ENCODE results near the gene ESR2. TPM values are rescaled to one million over a fixed set of nuclear protein-coding genes. Genes with fewer than 3 reads are reported as not detected.
"Not testable (repeated sequence)": the region's sequence is repeated elsewhere in the genome, so short reads cannot be mapped to it uniquely, and the experiment has no call there.

Gene ESR2
- polyA plus RNA-seq, 3 donors from 2014 or later = 0.12 to 0.32 TPM; not detected in 1

- Mint-ChIP-seq H3K27ac (peak overlapping the region in 1 of 6 donors; percentile 50), H3K36me3 (peaks cover 23 to 44% (median 35%) of the 10 kb centered on the region in 3 donors)
- H3K9me3 Mint-ChIP-seq; DNase-seq; H3K4me3 Mint-ChIP-seq; H3K27me3 Mint-ChIP-seq (ENCODE audit: low read depth in 3 of 3); H3K4me1 Mint-ChIP-seq: not testable (repeated sequence)
Measured at GRCh38 chr14:64118403-64118742, 175.8 kb downstream of the ESR2 start.

GRCh38 chr14:64117671-64118402, 176.3 kb downstream of the ESR2 start:
- Mint-ChIP-seq H3K36me3 (peaks cover 27 to 39% (median 37%) of the 10 kb centered on the region in 3 donors), H3K4me3 (no peak overlapping the region), H3K27me3 (ENCODE audit: low read depth in 3 of 3) (peaks cover 0 to 4% (median 3%) of the 10 kb centered on the region in 3 donors), H3K27ac (peak overlapping the region in 2 of 6 donors; percentile 46 to 50), H3K4me1 (no peaks in the 10 kb centered on the region), H3K9me3 (no peaks in the 10 kb centered on the region)
- DNase-seq = no peak

DNA sequence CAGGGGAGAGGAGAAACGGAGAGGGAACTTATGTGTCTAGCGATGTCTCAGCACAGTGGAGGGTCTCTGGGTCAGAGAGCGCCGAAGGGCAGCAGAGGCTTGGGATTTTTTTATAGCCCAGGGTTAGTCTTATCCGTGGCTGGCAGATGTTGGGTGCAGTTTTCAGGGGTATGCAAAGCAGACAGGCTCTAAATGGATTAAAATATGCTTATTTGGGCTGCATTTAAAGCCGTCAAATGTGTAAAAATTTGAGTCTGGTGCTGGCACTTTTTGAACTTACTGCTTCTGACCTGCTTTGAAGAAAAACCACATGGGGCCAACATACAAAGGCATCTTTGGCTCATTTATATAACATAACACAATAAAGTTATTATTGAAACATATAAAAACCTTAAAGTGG, 178.8 kb downstream of the ESR2 start:
- no peak for DNase-seq
- Mint-ChIP-seq H3K27ac (no peak overlapping the region), H3K36me3 (peaks cover 14 to 32% (median 24%) of the 10 kb centered on the region in 3 donors), H3K4me3 (no peak overlapping the region), H3K27me3 (ENCODE audit: low read depth in 3 of 3) (peaks cover 0 to 7% (median 2%) of the 10 kb centered on the region in 3 donors), H3K4me1 (no peaks in the 10 kb centered on the region), H3K9me3 (no peaks in the 10 kb centered on the region)

DNA sequence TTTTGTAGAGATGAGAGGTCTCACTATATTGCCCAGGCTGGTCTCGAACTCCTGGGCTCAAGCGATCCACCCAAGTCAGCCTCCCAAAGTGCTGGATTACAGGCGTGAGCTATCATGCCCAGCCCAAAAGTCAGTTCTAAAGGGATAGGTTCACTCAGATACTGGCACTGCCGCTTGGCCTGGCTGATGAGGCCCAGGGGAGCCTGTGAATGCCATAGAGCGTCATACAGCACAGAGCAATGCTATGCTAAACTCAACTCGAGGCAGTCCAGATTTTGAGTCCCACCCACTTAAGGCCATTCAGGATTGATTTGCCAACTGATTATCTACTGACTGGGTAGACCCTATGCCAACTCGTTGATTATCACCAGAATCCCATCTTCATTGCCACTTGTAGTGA, 179.4 kb downstream of the ESR2 start:
- no peak for DNase-seq
- peaks cover 0 to 7% (median 2%) of the 10 kb centered on the region in 3 donors for H3K27me3 Mint-ChIP-seq (ENCODE audit: low read depth in 3 of 3)
- H3K36me3 Mint-ChIP-seq = peaks cover 14 to 32% (median 26%) of the 10 kb centered on the region in 3 donors
- H3K27ac Mint-ChIP-seq = no peak overlapping the region
- no peaks in the 10 kb centered on the region for H3K4me1 Mint-ChIP-seq
- H3K9me3 Mint-ChIP-seq = no peaks in the 10 kb centered on the region
- no peak overlapping the region for H3K4me3 Mint-ChIP-seq

GRCh38 chr14:64114166-64114565, 180.0 kb downstream of the ESR2 start:
- no peak overlapping the region for H3K4me3 Mint-ChIP-seq
- DNase-seq = no peak
- H3K9me3 Mint-ChIP-seq = no peaks in the 10 kb centered on the region
- no peak overlapping the region for H3K27ac Mint-ChIP-seq
- H3K27me3 Mint-ChIP-seq (ENCODE audit: low read depth in 3 of 3) = peaks cover 0 to 7% (median 2%) of the 10 kb centered on the region in 3 donors
- H3K4me1 Mint-ChIP-seq = no peaks in the 10 kb centered on the region
- H3K36me3 Mint-ChIP-seq = peaks cover 11 to 27% (median 26%) of the 10 kb centered on the region in 3 donors

- H3K9me3 Mint-ChIP-seq = no peaks in the 10 kb centered on the region
- no peaks in the 10 kb centered on the region for H3K4me1 Mint-ChIP-seq
- peaks cover 7 to 28% (median 26%) of the 10 kb centered on the region in 3 donors for H3K36me3 Mint-ChIP-seq
- no peak for DNase-seq
- peaks cover 0 to 5% (median 2%) of the 10 kb centered on the region in 3 donors for H3K27me3 Mint-ChIP-seq (ENCODE audit: low read depth in 3 of 3)
- peak overlapping the region in 3 of 6 donors; percentile 35 to 65 (median 45) for H3K27ac Mint-ChIP-seq
- H3K4me3 Mint-ChIP-seq = no peak overlapping the region
Measured at GRCh38 chr14:64112867-64113678, 181.1 kb downstream of the ESR2 start.

GRCh38 chr14:64110802-64111201, 183.4 kb downstream of the ESR2 start:
- Mint-ChIP-seq H3K4me1 (no peaks in the 10 kb centered on the region), H3K27ac (peak overlapping the region in 2 of 6 donors; percentile 18 to 62), H3K36me3 (peaks cover 14 to 33% (median 31%) of the 10 kb centered on the region in 3 donors), H3K4me3 (no peak overlapping the region), H3K27me3 (ENCODE audit: low read depth in 3 of 3) (peaks cover 2 to 3% (median 2%) of the 10 kb centered on the region in 3 donors), H3K9me3 (no peaks in the 10 kb centered on the region)
- no peak for DNase-seq

GRCh38 chr14:64109819-64110554, 184.2 kb downstream of the ESR2 start:
- H3K4me3 Mint-ChIP-seq = no peak overlapping the region
- H3K27me3 Mint-ChIP-seq (ENCODE audit: low read depth in 3 of 3) = peaks cover 0 to 4% (median 3%) of the 10 kb centered on the region in 3 donors
- H3K4me1 Mint-ChIP-seq = no peaks in the 10 kb centered on the region
- H3K9me3 Mint-ChIP-seq = no peaks in the 10 kb centered on the region
- no peak for DNase-seq
- H3K27ac Mint-ChIP-seq = peak overlapping the region in 2 of 6 donors; percentile 1 to 58
- H3K36me3 Mint-ChIP-seq = peaks cover 14 to 30% (median 29%) of the 10 kb centered on the region in 3 donors

GRCh38 chr14:64107438-64107837, 186.7 kb downstream of the ESR2 start:
- H3K9me3 Mint-ChIP-seq = no peaks in the 10 kb centered on the region
- peaks cover 23 to 47% (median 35%) of the 10 kb centered on the region in 3 donors for H3K36me3 Mint-ChIP-seq
- no peak overlapping the region for H3K4me3 Mint-ChIP-seq
- no peaks in the 10 kb centered on the region for H3K4me1 Mint-ChIP-seq
- peaks cover 0 to 5% (median 4%) of the 10 kb centered on the region in 3 donors for H3K27me3 Mint-ChIP-seq (ENCODE audit: low read depth in 3 of 3)
- H3K27ac Mint-ChIP-seq = peak overlapping the region in 1 of 6 donors; percentile 5
- DNase-seq = no peak

GRCh38 chr14:64098120-64098519, 196.1 kb downstream of the ESR2 start:
- H3K36me3 Mint-ChIP-seq = peaks cover 30 to 41% (median 34%) of the 10 kb centered on the region in 3 donors

GRCh38 chr14:64095620-64096019, 198.6 kb downstream of the ESR2 start:
- DNase-seq = no peak
- H3K9me3 Mint-ChIP-seq = no peaks in the 10 kb centered on the region
- H3K4me3 Mint-ChIP-seq = no peak overlapping the region
- peaks cover 0 to 2% (median 1%) of the 10 kb centered on the region in 3 donors for H3K27me3 Mint-ChIP-seq (ENCODE audit: low read depth in 3 of 3)
- no peaks in the 10 kb centered on the region for H3K4me1 Mint-ChIP-seq
- peaks cover 26 to 43% (median 28%) of the 10 kb centered on the region in 3 donors for H3K36me3 Mint-ChIP-seq
- H3K27ac Mint-ChIP-seq = no peak overlapping the region

More at GRCh38 chr14:64098120-64098519, 196.1 kb downstream of the ESR2 start:
- H3K4me1 Mint-ChIP-seq = no peaks in the 10 kb centered on the region
- DNase-seq = no peak
- H3K4me3 Mint-ChIP-seq = no peak overlapping the region
- H3K27me3 Mint-ChIP-seq (ENCODE audit: low read depth in 3 of 3) = peaks cover 0 to 2% (median 1%) of the 10 kb centered on the region in 3 donors
- no peaks in the 10 kb centered on the region for H3K9me3 Mint-ChIP-seq
- H3K27ac Mint-ChIP-seq = peak overlapping the region in 1 of 6 donors; percentile 32

GRCh38 chr14:64092940-64093339, 201.2 kb downstream of the ESR2 start:
- DNase-seq = no peak
- peak overlapping the region in 2 of 6 donors; percentile 12 to 54 for H3K27ac Mint-ChIP-seq
- no peaks in the 10 kb centered on the region for H3K9me3 Mint-ChIP-seq
- no peaks in the 10 kb centered on the region for H3K4me1 Mint-ChIP-seq
- peaks cover 7 to 37% (median 17%) of the 10 kb centered on the region in 3 donors for H3K36me3 Mint-ChIP-seq
- H3K27me3 Mint-ChIP-seq (ENCODE audit: low read depth in 3 of 3) = peaks cover 0 to 2% (median 1%) of the 10 kb centered on the region in 3 donors
- H3K4me3 Mint-ChIP-seq = no peak overlapping the region

- no peaks in the 10 kb centered on the region for H3K4me1 Mint-ChIP-seq
- no peak for DNase-seq
- H3K27ac Mint-ChIP-seq = peak overlapping the region in 1 of 6 donors; percentile 33
- H3K36me3 Mint-ChIP-seq = peaks cover 4 to 34% (median 13%) of the 10 kb centered on the region in 3 donors
- no peaks in the 10 kb centered on the region for H3K9me3 Mint-ChIP-seq
- H3K4me3 Mint-ChIP-seq = no peak overlapping the region
- H3K27me3 Mint-ChIP-seq (ENCODE audit: low read depth in 3 of 3) = no peaks in the 10 kb centered on the region
Measured at GRCh38 chr14:64092338-64092737, 201.8 kb downstream of the ESR2 start.

Measured in immature natural killer cell (primary cell).